IMR-90 (cell line): ENCODE data around the gene CAGE1. TPM values are rescaled to one million over a fixed set of nuclear protein-coding genes. Genes with fewer than 3 reads are reported as not detected.

Source experiments
- ATAC-seq: fragments of 200-7000 bp; cut with Tn5 transposase; 2 replicates; pipeline ENCODE4 v1.9.1; 2020; ENCODE audit warnings: low read depth, mild to moderate bottlenecking, moderate library complexity
- BruUV-seq: library from RNA; stranded (reverse); fragments of 400-500 nt; replicated peaks from 2 replicates; lab custom pipeline; 2021; lab: Mats Ljungman, UMichigan
- CTCF ChIA-PET: fragments of 300-600 bp; formaldehyde crosslinking; extraction: SDS; loops from one replicate; lab custom pipeline; 2021; ENCODE audit warnings: antibody characterized with exemption; lab: Yijun Ruan, JAX
- POLR2A ChIA-PET: fragments of 300-600 bp; sonication (Branson Sonifier 250); formaldehyde crosslinking; loops from one replicate; lab custom pipeline; 2022; ENCODE audit warnings: antibody characterized with exemption; ENCODE audit not compliant: unreplicated experiment; lab: Charles Lee
- DNase-seq: peaks from one replicate; pipeline ENCODE4 v3.0.0; 2013
- H2AFZ ChIP-seq: replicated peaks from 2 replicates; pipeline ENCODE3; 2013; ENCODE audit warnings: low read length, mild to moderate bottlenecking; ENCODE audit not compliant: poor library complexity
- H2AK5ac ChIP-seq: 2 replicates; pipeline ENCODE4 v1.6.1; 2013; ENCODE audit warnings: low read depth, low read length, inconsistent platforms
- H2AK9ac ChIP-seq: replicated peaks from 2 replicates; pipeline ENCODE3; 2013; ENCODE audit warnings: mild to moderate bottlenecking, low read depth, low read length, moderate library complexity; ENCODE audit not compliant: poor library complexity
- H2BK120ac ChIP-seq: 2 replicates; pipeline ENCODE4 v1.6.1; 2013; ENCODE audit warnings: low read depth, low read length, inconsistent platforms
- H2BK15ac ChIP-seq: 3 replicates; pipeline ENCODE4 v1.6.1; 2013; ENCODE audit warnings: low read depth, low read length, inconsistent platforms
- H2BK20ac ChIP-seq: 2 replicates; pipeline ENCODE4 v1.6.1; 2013; ENCODE audit warnings: low read depth, mild to moderate bottlenecking, inconsistent platforms, low read length, moderate library complexity
- H2BK5ac ChIP-seq: 2 replicates; pipeline ENCODE4 v1.6.1; 2013; ENCODE audit warnings: mild to moderate bottlenecking, low read depth, low read length, inconsistent platforms; ENCODE audit not compliant: poor library complexity, severe bottlenecking
- H3K14ac ChIP-seq: replicated peaks from 2 replicates; pipeline ENCODE4 v1.6.1; 2013; ENCODE audit warnings: low read depth, low read length, inconsistent platforms
- H3K18ac ChIP-seq: 2 replicates; pipeline ENCODE4 v1.6.1; 2013; ENCODE audit warnings: low read depth, low read length, control low read depth
- H3K23ac ChIP-seq: 2 replicates; pipeline ENCODE4 v1.6.1; 2013; ENCODE audit warnings: low read depth, low read length, inconsistent platforms
- H3K27ac ChIP-seq: 2 replicates; pipeline ENCODE4 v1.5.1; 2013; ENCODE audit warnings: mild to moderate bottlenecking, control low read depth, low read length; ENCODE audit not compliant: insufficient read depth
- H3K27me3 ChIP-seq: 2 replicates; pipeline ENCODE4 v1.6.1; 2013; ENCODE audit warnings: low read length; ENCODE audit not compliant: control insufficient read depth, insufficient read depth
- H3K36me3 ChIP-seq: 2 replicates; pipeline ENCODE4 v1.6.1; 2013; ENCODE audit warnings: low read length, mixed read lengths; ENCODE audit not compliant: control insufficient read depth, insufficient read depth
- H3K4ac ChIP-seq: 2 replicates; pipeline ENCODE4 v1.6.1; 2013; ENCODE audit warnings: low read depth, low read length, inconsistent platforms
- H3K4me1 ChIP-seq: 2 replicates; pipeline ENCODE4 v1.6.1; 2013; ENCODE audit warnings: low read length, mixed read lengths; ENCODE audit not compliant: control insufficient read depth, insufficient read depth
- H3K4me2 ChIP-seq: 2 replicates; pipeline ENCODE4 v1.6.1; 2013; ENCODE audit warnings: low read depth, mild to moderate bottlenecking, control low read depth, low read length, moderate library complexity
- H3K4me3 ChIP-seq: 2 replicates; pipeline ENCODE4 v1.5.1; 2013; ENCODE audit warnings: low read depth, mild to moderate bottlenecking, control low read depth, low read length, moderate library complexity; ENCODE audit not compliant: insufficient read depth
- H3K56ac ChIP-seq: 2 replicates; pipeline ENCODE4 v1.6.1; 2013; ENCODE audit warnings: low read length, inconsistent platforms; ENCODE audit not compliant: insufficient read depth; ENCODE audit errors: extremely low read depth
- H3K79me1 ChIP-seq, 2 experiments: 2 replicates each; pipeline ENCODE4 v1.6.1; 2013; ENCODE audit warnings: low read length in 2 of 2, inconsistent platforms in 1 of 2, low read depth in 1 of 2
- H3K9ac ChIP-seq: 2 replicates; pipeline ENCODE4 v1.6.1; 2013; ENCODE audit warnings: low read depth, low read length, control low read depth
- H3K9me1 ChIP-seq: 2 replicates; pipeline ENCODE4 v1.6.1; 2013; ENCODE audit warnings: low read length, inconsistent platforms; ENCODE audit not compliant: insufficient read depth
- H3K9me3 ChIP-seq: 2 replicates; pipeline ENCODE4 v1.6.1; 2013; ENCODE audit warnings: low read length; ENCODE audit not compliant: control insufficient read depth, insufficient read depth
- H4K20me1 ChIP-seq: 2 replicates; pipeline ENCODE4 v1.6.1; 2013; ENCODE audit warnings: low read length, inconsistent platforms; ENCODE audit not compliant: insufficient read depth
- H4K5ac ChIP-seq: 2 replicates; pipeline ENCODE4 v1.6.1; 2013; ENCODE audit warnings: mild to moderate bottlenecking, low read depth, low read length, control low read depth
- H4K8ac ChIP-seq, 2 experiments: 2 replicates each; pipeline ENCODE4 v1.6.1; 2013; ENCODE audit warnings: low read depth in 2 of 2, low read length in 2 of 2, control low read depth in 1 of 2, inconsistent platforms in 1 of 2
- H4K91ac ChIP-seq: 2 replicates; pipeline ENCODE4 v1.6.1; 2013; ENCODE audit warnings: low read depth, low read length, inconsistent platforms; ENCODE audit not compliant: insufficient read depth
- BHLHE40 ChIP-seq: fragments of 150-350 bp; IDR thresholded peaks from 2 replicates; pipeline ENCODE4 v1.6.1; 2016; ENCODE audit warnings: mild to moderate bottlenecking, low read depth, low read length
- CEBPB ChIP-seq: IDR thresholded peaks from 2 replicates; pipeline ENCODE4 v1.6.1; 2012; ENCODE audit warnings: low read depth, low read length, improper control_type of control experiment
- FOS ChIP-seq: fragments of 150-350 bp; IDR thresholded peaks from 2 replicates; pipeline ENCODE4 v1.6.1; 2016; ENCODE audit warnings: low read depth, low read length
- MAFK ChIP-seq: IDR thresholded peaks from 2 replicates; pipeline ENCODE4 v1.6.1; 2012; ENCODE audit warnings: low read depth, low read length, improper control_type of control experiment
- MXI1 ChIP-seq: IDR thresholded peaks from 2 replicates; pipeline ENCODE4 v1.6.1; 2012; ENCODE audit warnings: low read depth, mild to moderate bottlenecking, low read length, moderate library complexity, borderline replicate concordance
- NFE2L2 ChIP-seq: fragments of 150-350 bp; IDR thresholded peaks from 2 replicates; pipeline ENCODE4 v1.6.1; 2016; ENCODE audit warnings: low read depth, mild to moderate bottlenecking, low read length
- RAD21 ChIP-seq: IDR thresholded peaks from 2 replicates; pipeline ENCODE4 v1.6.1; 2012; ENCODE audit warnings: low read length, improper control_type of control experiment
- RFX5 ChIP-seq: IDR thresholded peaks from 2 replicates; pipeline ENCODE4 v1.8.0; 2012; ENCODE audit warnings: low read depth, mild to moderate bottlenecking, low read length, moderate library complexity
- WGBS, 2 experiments: methylation state at CpG; one replicate each; pipeline versions ENCODE4 v1.1.5 to v1.1.7; 2013; ENCODE audit warnings: missing lambda C conversion rate in 2 of 2; ENCODE audit not compliant: insufficient read length in 1 of 2; ENCODE audit errors: extremely low coverage in 2 of 2; 5-methylcytosine and 5-hydroxymethylcytosine counted together
- dilution Hi-C: fragments of 300-500 bp; cut with HindIII; formaldehyde crosslinking; loops from one replicate; pipeline ENCODE4 v1.14.3; 2018; ENCODE audit warnings: low sequenced_read_pairs; ENCODE audit not compliant: unreplicated experiment
- in situ Hi-C: fragments of 300-500 bp; cut with MboI; formaldehyde crosslinking; loops from 3 replicates; pipeline ENCODE4 v1.14.3; 2019; ENCODE audit warnings: low sequenced_read_pairs, inconsistent platforms, mixed read lengths
- intact Hi-C: fragments of 100-400 bp; cut with micrococcal nuclease; formaldehyde crosslinking; loops from 2 replicates; pipeline ENCODE4 v1.10.0; 2022
- polyA plus RNA-seq, 3 experiments: library from polyadenylated mRNA; depleted of rRNA; stranded (reverse); fragments of >200 nt; gene quantifications; 2 replicates each; pipeline ENCODE4 v1.2.3, GENCODE V29; 2012; ENCODE audit warnings: low replicate concordance in 1 of 3
- total RNA-seq: library from RNA; depleted of rRNA; stranded (reverse); fragments of >200 nt; gene quantifications from 2 replicates; pipeline ENCODE4 v1.2.3, GENCODE V29; 2012
- TF ChIP-seq, protein P1 (sequence below): fragments of 150-350 bp; IDR thresholded peaks from 2 replicates; pipeline ENCODE4 v1.6.1; 2017; ENCODE audit warnings: mild to moderate bottlenecking, antibody characterized with exemption, low read length, low read depth

The CAGE1 gene
- total and polyA plus RNA-seq, 2 of the 4 experiments (the other 2 are of a cell fraction), result not detected

DNA sequence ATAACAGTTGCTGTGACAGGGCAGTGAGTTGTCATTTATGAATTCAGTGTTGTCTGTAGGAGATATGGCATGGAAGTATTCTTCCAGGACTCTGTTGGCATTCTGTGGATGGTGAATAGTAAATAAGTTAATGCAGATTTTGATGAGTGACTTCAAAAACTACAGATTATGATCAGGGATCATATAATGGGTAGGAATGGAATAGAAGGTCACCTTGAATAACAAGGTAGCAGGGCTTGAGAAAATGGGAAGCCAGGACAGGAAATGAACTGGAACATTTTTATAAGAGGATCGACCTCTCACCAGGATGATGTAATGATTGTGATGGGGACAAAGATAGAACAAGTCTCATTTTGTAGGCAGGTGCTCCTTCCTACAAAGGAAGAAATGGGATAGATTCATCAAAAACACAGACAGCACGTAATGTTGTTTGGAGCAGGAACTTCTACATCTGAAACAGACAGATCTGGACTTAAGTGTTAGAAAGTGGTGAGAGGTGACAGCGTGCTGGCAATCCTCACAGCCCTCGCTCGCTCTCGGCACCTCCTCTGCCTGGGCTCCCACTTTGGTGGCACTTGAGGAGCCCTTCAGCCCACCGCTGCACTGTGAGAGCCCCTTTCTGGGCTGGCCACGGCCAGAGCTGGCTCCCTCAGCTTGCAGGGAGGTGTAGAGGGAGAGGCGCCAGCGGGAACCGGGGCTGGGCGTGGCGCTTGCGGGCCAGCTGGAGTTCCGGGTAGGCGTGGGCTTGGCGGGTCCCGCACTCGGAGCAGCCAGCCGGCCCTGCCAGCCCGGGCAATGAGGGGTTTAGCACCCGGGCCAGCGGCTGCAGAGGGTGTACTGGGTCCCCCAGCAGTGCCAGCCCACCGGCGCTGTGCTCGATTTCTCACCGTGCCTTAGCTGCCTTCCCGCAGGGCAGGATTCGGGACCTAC lies 45.7 kb downstream of the CAGE1 start:
- DNase-seq (no peak), ATAC-seq (no peak)
- intact Hi-C loops (no loop called here), in situ Hi-C loops (no loop called here), dilution Hi-C loops (no loop called here)
- H3K14ac ChIP-seq, result no peak overlapping the region
- WGBS, 2 experiments, result 83% methylated on average over 10 of the region's 29 CpGs; no CpG with 5 or more reads in 1 of the 2 experiments
- no peak overlapping the region for H3K9ac ChIP-seq
- no peak overlapping the region for H3K4ac ChIP-seq
- H3K4me2 ChIP-seq, result no peak overlapping the region
- H3K9me3 ChIP-seq, result no peaks in the 10 kb centered on the region
- TF ChIP-seq FOS, result no peak
- TF ChIP-seq RFX5, result no peak
- TF ChIP-seq MXI1, result no peak
- no peak for TF ChIP-seq MAFK
- TF ChIP-seq CEBPB, result no peak
- TF ChIP-seq, protein P1, sequence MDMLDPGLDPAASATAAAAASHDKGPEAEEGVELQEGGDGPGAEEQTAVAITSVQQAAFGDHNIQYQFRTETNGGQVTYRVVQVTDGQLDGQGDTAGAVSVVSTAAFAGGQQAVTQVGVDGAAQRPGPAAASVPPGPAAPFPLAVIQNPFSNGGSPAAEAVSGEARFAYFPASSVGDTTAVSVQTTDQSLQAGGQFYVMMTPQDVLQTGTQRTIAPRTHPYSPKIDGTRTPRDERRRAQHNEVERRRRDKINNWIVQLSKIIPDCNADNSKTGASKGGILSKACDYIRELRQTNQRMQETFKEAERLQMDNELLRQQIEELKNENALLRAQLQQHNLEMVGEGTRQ, result no peak
- no peak for TF ChIP-seq RAD21
- TF ChIP-seq NFE2L2, result no peak
- no peak for TF ChIP-seq BHLHE40
- no peak overlapping the region for H2BK15ac ChIP-seq
- H2AK9ac ChIP-seq, result no peak overlapping the region
- H2AFZ ChIP-seq, result no peak overlapping the region
- peaks cover 7% of the 10 kb centered on the region for H3K27me3 ChIP-seq
- no peak overlapping the region for H3K4me3 ChIP-seq
- H4K20me1 ChIP-seq, result no peaks in the 10 kb centered on the region
- no peak overlapping the region for H3K23ac ChIP-seq
- H4K91ac ChIP-seq, result no peak overlapping the region
- H2BK5ac ChIP-seq, result no peak overlapping the region
- BruUV-seq, result no TSS peak
- no peak overlapping the region for H3K56ac ChIP-seq
- H4K8ac ChIP-seq, result no peak overlapping the region
- no peak overlapping the region for H3K27ac ChIP-seq
- H3K18ac ChIP-seq, result no peak overlapping the region
- no peaks in the 10 kb centered on the region for H3K9me1 ChIP-seq
- CTCF ChIA-PET, result no interaction called here
- H3K4me1 ChIP-seq, result no peaks in the 10 kb centered on the region
- H2BK20ac ChIP-seq, result no peak overlapping the region
- H2AK5ac ChIP-seq, result no peak overlapping the region
- H3K36me3 ChIP-seq, result no peaks in the 10 kb centered on the region
- no peak overlapping the region for H4K5ac ChIP-seq
- POLR2A ChIA-PET, result no interaction called here
- H3K79me1 ChIP-seq, result no peaks in the 10 kb centered on the region
- H2BK120ac ChIP-seq, result no peak overlapping the region
